HEK293T (cell line): ENCODE results near the gene RXFP3.

Source experiments
- CTCF ChIA-PET: fragments of 350-600 bp; formaldehyde crosslinking; extraction: SDS; loops from one replicate; lab custom pipeline; 2021; ENCODE audit warnings: antibody characterized with exemption, inconsistent platforms; lab: Yijun Ruan, JAX
- POLR2A ChIA-PET: fragments of 350-600 bp; formaldehyde crosslinking; extraction: SDS; loops from one replicate; lab custom pipeline; 2020; ENCODE audit warnings: antibody characterized with exemption, inconsistent platforms; lab: Yijun Ruan, JAX
- DNase-seq: peaks from one replicate; pipeline ENCODE4 v3.0.0; 2012; ENCODE audit warnings: mixed read lengths; ENCODE audit errors: extremely low spot score
- FOXA1 ChIP-seq: fragments of 450-650 bp; IDR thresholded peaks from 2 replicates; pipeline ENCODE4 v1.6.1; 2016; ENCODE audit warnings: mild to moderate bottlenecking
- SP1 ChIP-seq: fragments of 450-650 bp; IDR thresholded peaks from 2 replicates; pipeline ENCODE4 v1.6.1; 2017
- TARDBP ChIP-seq: fragments of 450-650 bp; IDR thresholded peaks from 2 replicates; pipeline ENCODE4 v1.6.1; 2016

The RXFP3 gene

DNA sequence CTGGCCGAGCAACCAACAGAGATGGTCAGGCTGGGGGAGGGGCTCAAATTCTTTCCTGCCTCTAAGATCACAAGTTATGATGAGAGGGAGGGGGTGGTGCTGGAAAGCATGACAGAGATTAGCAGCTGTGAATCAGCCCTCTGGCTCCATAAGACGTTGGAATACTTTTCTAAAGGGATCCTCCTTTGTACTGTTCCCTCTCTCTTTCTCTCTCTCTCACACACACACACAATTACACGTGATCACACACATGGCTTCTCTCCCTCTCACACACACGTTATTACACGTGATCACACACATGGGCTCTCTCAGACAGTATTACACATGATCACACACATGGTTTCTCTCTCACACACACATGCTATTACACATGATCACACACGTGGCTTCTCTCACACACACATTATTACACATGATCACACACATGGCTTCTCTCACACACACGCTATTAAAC, 48.5 kb downstream of the RXFP3 start, which contains the start of gene SLC45A2:
TSS of gene SLC45A2 (minus strand) at position 23 of the 454 bp plus-strand sequence. CDS start 110 bp downstream, outside the sequence.
- TF ChIP-seq TARDBP (peak; percentile 50; the same call in 1 of the 2 replicates), FOXA1 (no peak)
- no peak for DNase-seq
- CTCF ChIA-PET: no interaction called here
- POLR2A ChIA-PET: no interaction called here

DNA sequence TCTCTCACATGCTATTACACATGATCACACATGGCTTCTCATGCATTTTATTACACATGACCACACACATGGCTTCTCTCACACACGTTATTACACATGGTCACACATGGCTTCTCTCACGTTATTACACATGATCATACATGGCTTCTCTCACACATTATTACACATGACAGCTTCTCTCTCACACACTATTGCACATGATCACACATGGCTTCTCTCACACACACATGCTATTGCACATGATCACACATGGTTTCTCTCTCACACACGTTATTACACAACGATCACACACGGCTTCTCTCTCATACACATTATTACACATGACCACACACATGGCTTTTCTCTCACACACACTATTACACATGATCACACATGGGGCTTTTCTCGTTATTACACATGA, 49.3 kb downstream of the RXFP3 start:
- CTCF ChIA-PET: no interaction called here
- DNase-seq: no peak
- peak; percentile 52; the same call in 1 of the 2 replicates for TF ChIP-seq TARDBP
- no peak for TF ChIP-seq SP1
- POLR2A ChIA-PET: no interaction called here
